ENCODE results near the gene RB1.

GRCh38 chr13:48263196-48263595 is 40.4 kb upstream of the RB1 start:
- TF ChIP-seq ZNF281 (CRISPR knock-in tag; IDR thresholded peaks at IDR 0.05) (no peak), CTCF (IDR thresholded peaks at IDR 0.05) (no peak), ATF2 (CRISPR knock-in tag; IDR thresholded peaks at IDR 0.05; ENCODE audit: borderline replicate concordance, low read depth) (no peak), MAX (CRISPR knock-in tag; IDR thresholded peaks at IDR 0.05) (no peak), CDX4 (CRISPR knock-in tag; IDR thresholded peaks at IDR 0.05; ENCODE audit: borderline replicate concordance) (no peak)
